GM23248 (cell line): Measurements from ENCODE around the gene ARMC7.

Experiments
- EZH2 ChIP-seq: fragments of 200-600 bp; sonication (generic); IDR thresholded peaks from 2 replicates; pipeline ENCODE4 v1.6.1; 2018; ENCODE audit warnings: antibody characterized with exemption, mild to moderate bottlenecking; ENCODE audit not compliant: insufficient read depth, poor library complexity, severe bottlenecking
- EZH2phosphoT487 ChIP-seq: fragments of 200-600 bp; sonication (generic); IDR thresholded peaks from 2 replicates; pipeline ENCODE4 v1.6.1; 2018; ENCODE audit warnings: antibody characterized with exemption, moderate library complexity, mild to moderate bottlenecking, low read depth; ENCODE audit not compliant: insufficient read depth

- TF ChIP-seq EZH2: no peak
- TF ChIP-seq EZH2phosphoT487: no peak
Measured at GRCh38 chr17:75091855-75092327, 17.9 kb upstream of the ARMC7 start.
